Left ventricle myocardium inferior (tissue), 1 donor: ENCODE data around the gene IDE. TPM values are rescaled to one million over a fixed set of nuclear protein-coding genes. Genes with fewer than 3 reads are reported as not detected.
"Not testable (repeated sequence)": the region's sequence is repeated elsewhere in the genome, so short reads cannot be mapped to it uniquely, and the experiment has no call there.

ENCODE experiments used
- DNase-seq: peaks from one replicate; pipeline ENCODE4 v3.0.0-alpha.2; 2020
- H3K27ac ChIP-seq: fragments of 200-600 bp; replicated peaks from 2 replicates; pipeline ENCODE4 v1.8.0; 2021
- H3K27me3 ChIP-seq: fragments of 200-600 bp; 2 replicates; pipeline ENCODE4 v1.8.0; 2021; ENCODE audit warnings: low read depth
- H3K36me3 ChIP-seq: fragments of 200-600 bp; 2 replicates; pipeline ENCODE4 v1.8.0; 2021
- H3K4me1 ChIP-seq: fragments of 200-600 bp; 2 replicates; pipeline ENCODE4 v1.8.0; 2021
- H3K4me3 ChIP-seq: fragments of 200-600 bp; 2 replicates; pipeline ENCODE4 v1.8.0; 2021; ENCODE audit warnings: mild to moderate bottlenecking, moderate library complexity
- H3K9me3 ChIP-seq: fragments of 200-600 bp; replicated peaks from 2 replicates; pipeline ENCODE4 v1.8.0; 2021
- CTCF ChIP-seq: fragments of 200-600 bp; IDR thresholded peaks from 2 replicates; pipeline ENCODE4 v1.8.0; 2021; ENCODE audit warnings: antibody characterized with exemption, mild to moderate bottlenecking, borderline replicate concordance
- intact Hi-C: fragments of 100-400 bp; cut with micrococcal nuclease; formaldehyde crosslinking; loops from one replicate; pipeline ENCODE4 v1.11.0; 2022
- total RNA-seq: library from RNA; stranded (reverse); fragmentation: NEBNext Ultra II Directional; extraction: Animal tissue kit (Norgen Biotek cat#: 25700); gene quantifications from one replicate; pipeline ENCODE4 v1.2.1, GENCODE V29; 2021
- donor health status: DM: no; HTN: yes; CAD: no; lungs with severe emphysema.

IDE gene
- total RNA-seq, 1 donor from 2014 or later, result 42.1 TPM

DNA sequence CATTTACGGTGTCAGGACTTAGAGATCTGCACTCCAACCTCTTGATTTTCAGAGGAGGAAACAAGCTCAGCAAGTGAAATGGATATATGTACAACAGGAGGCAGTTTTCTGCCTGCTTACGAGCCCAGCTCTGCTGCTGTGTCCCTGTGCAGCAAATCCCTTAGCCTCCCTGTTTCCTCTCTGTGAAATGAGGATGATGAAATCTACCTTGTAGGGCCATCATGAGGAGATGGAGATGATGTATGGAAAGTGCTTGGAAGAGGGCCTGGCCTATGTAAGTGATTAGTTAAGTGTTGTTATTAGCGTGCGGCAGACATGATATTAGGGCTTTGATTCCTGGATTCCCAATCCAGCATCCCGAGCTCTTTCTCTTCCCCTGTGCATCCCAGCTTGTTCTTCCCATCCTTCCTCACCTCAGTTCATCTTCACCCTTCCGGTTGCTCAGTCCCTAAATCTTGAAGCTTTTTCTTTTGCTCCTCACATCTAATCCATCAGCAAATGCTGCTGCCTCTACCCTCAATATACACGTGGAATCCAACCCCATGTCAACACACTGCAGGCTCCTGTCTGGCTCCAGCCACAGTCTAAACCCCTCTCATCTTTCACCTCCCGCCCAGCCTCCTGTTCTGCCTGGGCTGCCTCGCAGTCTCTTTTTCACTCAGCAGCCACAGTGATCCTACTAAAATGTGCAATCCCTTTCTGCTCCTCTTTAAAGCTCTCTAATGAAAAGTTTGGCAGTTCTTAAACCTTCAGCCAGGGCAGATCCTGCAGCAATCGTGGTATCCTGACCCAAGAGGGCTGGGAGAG lies 169.1 kb downstream of the IDE start:
- Histone ChIP-seq H3K4me1 (no peaks in the 10 kb centered on the region), H3K27ac (no peak overlapping the region), H3K9me3 (peaks cover 2% of the 10 kb centered on the region), H3K36me3 (no peaks in the 10 kb centered on the region), H3K27me3 (no peaks in the 10 kb centered on the region), H3K4me3 (no peak overlapping the region)
- no peak for TF ChIP-seq CTCF
- DNase-seq, result no peak
- intact Hi-C loops, result no loop called here

DNA sequence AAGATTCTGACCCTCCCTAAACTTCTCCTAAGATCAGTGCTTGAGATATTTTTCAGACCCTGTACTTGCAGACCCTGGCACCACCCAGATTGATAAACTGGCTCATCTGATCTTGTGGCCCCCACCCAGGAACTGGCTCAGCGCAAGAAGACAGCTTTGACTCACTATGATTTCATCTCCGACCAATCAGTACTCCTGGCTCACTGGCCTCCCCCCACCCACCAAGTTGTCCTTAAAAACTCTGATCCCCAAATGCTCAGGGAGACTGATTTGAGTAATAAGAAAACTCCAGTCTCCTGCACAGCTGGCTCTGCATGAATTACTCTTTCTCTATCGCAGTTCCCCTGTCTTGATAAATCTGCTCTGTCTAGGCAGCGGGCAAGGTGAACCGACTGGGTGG lies 171.7 kb downstream of the IDE start:
- H3K27ac ChIP-seq, H3K36me3 ChIP-seq, H3K4me1 ChIP-seq, DNase-seq, intact Hi-C loops, H3K27me3 ChIP-seq, H3K4me3 ChIP-seq: not testable (repeated sequence)
- peaks cover 22% of the 10 kb centered on the region for H3K9me3 ChIP-seq

Other genes with a start within 250 kb of the IDE start
- 0.96 TPM for gene KIF11, start 19.0 kb upstream of the IDE start, total RNA-seq
- 2.1 TPM for gene HHEX, start 115.9 kb upstream of the IDE start, total RNA-seq